Measurements from ENCODE around the gene C11orf68.
"Not testable (repeated sequence)": the region's sequence is repeated elsewhere in the genome, so short reads cannot be mapped to it uniquely, and the experiment has no call there.

Gene C11orf68

GRCh38 chr11:65952052-65952521 lies 33.2 kb upstream of the C11orf68 start:
- Histone ChIP-seq H3K9me3 (ENCODE audit: control insufficient read depth, insufficient read depth, low read depth, low read length) (no peaks in the 10 kb centered on the region), H3K4me1 (ENCODE audit: control insufficient read depth, insufficient read depth, low read length) (no peaks in the 10 kb centered on the region), H3K36me3 (ENCODE audit: control insufficient read depth in 2 of 2, insufficient read depth in 1 of 2, low read length in 2 of 2) (no peaks in the 10 kb centered on the region), H3K27ac (ENCODE audit: extremely low read depth, low read depth, low read length) (no peak overlapping the region), H3K4me3 (ENCODE audit: low read depth, low read length) (no peak overlapping the region)
- ChIA-PET CTCF (interaction anchor here (0.7 to 2.0 kb wide), 3 partner anchors 64 to 163 kb away, joined by 4 to 7 read pairs (median 6); partner anchors contain the start of gene FIBP), POLR2A (interaction anchor here (1.1 to 1.6 kb wide), 3 partner anchors 9 to 62 kb away, joined by 3 to 8 read pairs (median 3); partner anchors contain the start of genes CCDC85B and SART1)
- TF ChIP-seq, protein P1, sequence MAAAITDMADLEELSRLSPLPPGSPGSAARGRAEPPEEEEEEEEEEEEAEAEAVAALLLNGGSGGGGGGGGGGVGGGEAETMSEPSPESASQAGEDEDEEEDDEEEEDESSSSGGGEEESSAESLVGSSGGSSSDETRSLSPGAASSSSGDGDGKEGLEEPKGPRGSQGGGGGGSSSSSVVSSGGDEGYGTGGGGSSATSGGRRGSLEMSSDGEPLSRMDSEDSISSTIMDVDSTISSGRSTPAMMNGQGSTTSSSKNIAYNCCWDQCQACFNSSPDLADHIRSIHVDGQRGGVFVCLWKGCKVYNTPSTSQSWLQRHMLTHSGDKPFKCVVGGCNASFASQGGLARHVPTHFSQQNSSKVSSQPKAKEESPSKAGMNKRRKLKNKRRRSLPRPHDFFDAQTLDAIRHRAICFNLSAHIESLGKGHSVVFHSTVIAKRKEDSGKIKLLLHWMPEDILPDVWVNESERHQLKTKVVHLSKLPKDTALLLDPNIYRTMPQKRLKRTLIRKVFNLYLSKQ (tag by site-specific recombination; IDR thresholded peaks at IDR 0.05; ENCODE audit: borderline replicate concordance): no peak
- TF ChIP-seq, protein P2, sequence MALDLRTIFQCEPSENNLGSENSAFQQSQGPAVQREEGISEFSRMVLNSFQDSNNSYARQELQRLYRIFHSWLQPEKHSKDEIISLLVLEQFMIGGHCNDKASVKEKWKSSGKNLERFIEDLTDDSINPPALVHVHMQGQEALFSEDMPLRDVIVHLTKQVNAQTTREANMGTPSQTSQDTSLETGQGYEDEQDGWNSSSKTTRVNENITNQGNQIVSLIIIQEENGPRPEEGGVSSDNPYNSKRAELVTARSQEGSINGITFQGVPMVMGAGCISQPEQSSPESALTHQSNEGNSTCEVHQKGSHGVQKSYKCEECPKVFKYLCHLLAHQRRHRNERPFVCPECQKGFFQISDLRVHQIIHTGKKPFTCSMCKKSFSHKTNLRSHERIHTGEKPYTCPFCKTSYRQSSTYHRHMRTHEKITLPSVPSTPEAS (tag by site-specific recombination; IDR thresholded peaks at IDR 0.05): peak; percentile 76

DNA sequence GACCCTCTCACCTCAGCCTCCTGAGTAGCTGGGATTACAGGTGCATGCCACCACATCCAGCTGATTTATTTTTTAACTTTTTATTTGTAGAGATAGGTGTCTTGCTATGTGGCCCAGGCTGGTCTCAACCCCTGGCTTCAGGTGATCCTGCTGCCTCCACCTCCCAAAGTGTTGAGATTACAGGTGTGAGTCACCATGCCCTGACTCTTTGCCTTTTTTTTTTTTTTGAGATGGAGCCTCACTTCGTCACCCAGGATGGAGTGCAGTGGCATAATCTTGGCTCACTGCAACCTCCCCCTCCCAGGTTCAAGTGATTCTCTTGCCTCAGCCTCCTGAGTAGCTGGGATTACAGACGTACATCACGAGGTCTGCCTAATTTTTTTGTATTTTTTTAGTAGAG lies 32.8 kb upstream of the C11orf68 start:
- H3K4me1 ChIP-seq (ENCODE audit: control insufficient read depth, insufficient read depth, low read length); H3K9me3 ChIP-seq (ENCODE audit: control insufficient read depth, insufficient read depth, low read depth, low read length); H3K4me3 ChIP-seq (ENCODE audit: low read depth, low read length); H3K36me3 ChIP-seq (ENCODE audit: control insufficient read depth in 2 of 2, insufficient read depth in 1 of 2, low read length in 2 of 2); H3K27ac ChIP-seq (ENCODE audit: extremely low read depth, low read depth, low read length): not testable (repeated sequence)
- POLR2A ChIA-PET: interaction anchor here (0.6 to 1.6 kb wide), 4 partner anchors 9 to 61 kb away, joined by 3 to 8 read pairs (median 3); partner anchors contain the start of genes CCDC85B and SART1
- CTCF ChIA-PET: interaction anchor here (0.6 to 2.0 kb wide), 3 partner anchors 64 to 1135 kb away, joined by 3 to 7 read pairs (median 6); partner anchors contain the start of gene FIBP

- H3K4me1 ChIP-seq (ENCODE audit: control insufficient read depth, insufficient read depth, low read length); H3K9me3 ChIP-seq (ENCODE audit: control insufficient read depth, insufficient read depth, low read depth, low read length); H3K36me3 ChIP-seq (ENCODE audit: control insufficient read depth in 2 of 2, insufficient read depth in 1 of 2, low read length in 2 of 2); H3K4me3 ChIP-seq (ENCODE audit: low read depth, low read length); CTCF ChIA-PET; H3K27ac ChIP-seq (ENCODE audit: extremely low read depth, low read depth, low read length): not testable (repeated sequence)
- POLR2A ChIA-PET: interaction anchor here (1.2 to 1.6 kb wide), 2 partner anchors 10 to 39 kb away, joined by 4 to 8 read pairs; partner anchors contain the start of gene SART1
Measured at GRCh38 chr11:65950711-65951110, 31.8 kb upstream of the C11orf68 start.

GRCh38 chr11:65947603-65948125 lies 28.8 kb upstream of the C11orf68 start:
- CTCF ChIA-PET: interaction anchor here (0.7 to 1.4 kb wide), 2 partner anchors 88 to 96 kb away, joined by 3 read pairs; partner anchors contain the start of gene MUS81
- no peaks in the 10 kb centered on the region for H3K36me3 ChIP-seq (ENCODE audit: control insufficient read depth in 2 of 2, insufficient read depth in 1 of 2, low read length in 2 of 2)
- H3K4me3 ChIP-seq (ENCODE audit: low read depth, low read length): no peak overlapping the region
- no peak overlapping the region for H3K27ac ChIP-seq (ENCODE audit: extremely low read depth, low read depth, low read length)
- H3K4me1 ChIP-seq (ENCODE audit: control insufficient read depth, insufficient read depth, low read length): no peaks in the 10 kb centered on the region
- H3K9me3 ChIP-seq (ENCODE audit: control insufficient read depth, insufficient read depth, low read depth, low read length): no peaks in the 10 kb centered on the region
- POLR2A ChIA-PET: interaction anchor here (1.3 kb wide), 1 partner anchor 59 kb away, joined by 5 read pairs; the partner anchor contains the start of gene FIBP
- TF ChIP-seq TCF7L2 (IDR thresholded peaks at IDR 0.05; ENCODE audit: borderline replicate concordance, low read depth, low read length): no peak
- no peak for TF ChIP-seq ZBTB11 (tag by site-specific recombination; conservative IDR thresholded peaks at IDR 0.05; ENCODE audit: low read depth)
- no peak for TF ChIP-seq ZNF391 (tag by site-specific recombination; IDR thresholded peaks at IDR 0.05; ENCODE audit: borderline replicate concordance, low read depth)
- TF ChIP-seq, protein P3, sequence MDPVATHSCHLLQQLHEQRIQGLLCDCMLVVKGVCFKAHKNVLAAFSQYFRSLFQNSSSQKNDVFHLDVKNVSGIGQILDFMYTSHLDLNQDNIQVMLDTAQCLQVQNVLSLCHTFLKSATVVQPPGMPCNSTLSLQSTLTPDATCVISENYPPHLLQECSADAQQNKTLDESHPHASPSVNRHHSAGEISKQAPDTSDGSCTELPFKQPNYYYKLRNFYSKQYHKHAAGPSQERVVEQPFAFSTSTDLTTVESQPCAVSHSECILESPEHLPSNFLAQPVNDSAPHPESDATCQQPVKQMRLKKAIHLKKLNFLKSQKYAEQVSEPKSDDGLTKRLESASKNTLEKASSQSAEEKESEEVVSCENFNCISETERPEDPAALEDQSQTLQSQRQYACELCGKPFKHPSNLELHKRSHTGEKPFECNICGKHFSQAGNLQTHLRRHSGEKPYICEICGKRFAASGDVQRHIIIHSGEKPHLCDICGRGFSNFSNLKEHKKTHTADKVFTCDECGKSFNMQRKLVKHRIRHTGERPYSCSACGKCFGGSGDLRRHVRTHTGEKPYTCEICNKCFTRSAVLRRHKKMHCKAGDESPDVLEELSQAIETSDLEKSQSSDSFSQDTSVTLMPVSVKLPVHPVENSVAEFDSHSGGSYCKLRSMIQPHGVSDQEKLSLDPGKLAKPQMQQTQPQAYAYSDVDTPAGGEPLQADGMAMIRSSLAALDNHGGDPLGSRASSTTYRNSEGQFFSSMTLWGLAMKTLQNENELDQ (tag by site-specific recombination; IDR thresholded peaks at IDR 0.05; ENCODE audit: low read depth): no peak
- no peak for TF ChIP-seq ZNF350 (tag by site-specific recombination; IDR thresholded peaks at IDR 0.05)
- TF ChIP-seq ZNF777 (tag by site-specific recombination; IDR thresholded peaks at IDR 0.05; ENCODE audit: borderline replicate concordance): no peak
- TF ChIP-seq ZNF626 (tag by site-specific recombination; IDR thresholded peaks at IDR 0.05): no peak
- no peak for TF ChIP-seq ZNF416 (tag by site-specific recombination; IDR thresholded peaks at IDR 0.05)
- no peak for TF ChIP-seq ZIC2 (tag by site-specific recombination; IDR thresholded peaks at IDR 0.05)
- no peak for TF ChIP-seq ZNF426 (tag by site-specific recombination; IDR thresholded peaks at IDR 0.05)
- TF ChIP-seq ZNF423 (tag by site-specific recombination; IDR thresholded peaks at IDR 0.05): no peak
- TF ChIP-seq, protein P4, sequence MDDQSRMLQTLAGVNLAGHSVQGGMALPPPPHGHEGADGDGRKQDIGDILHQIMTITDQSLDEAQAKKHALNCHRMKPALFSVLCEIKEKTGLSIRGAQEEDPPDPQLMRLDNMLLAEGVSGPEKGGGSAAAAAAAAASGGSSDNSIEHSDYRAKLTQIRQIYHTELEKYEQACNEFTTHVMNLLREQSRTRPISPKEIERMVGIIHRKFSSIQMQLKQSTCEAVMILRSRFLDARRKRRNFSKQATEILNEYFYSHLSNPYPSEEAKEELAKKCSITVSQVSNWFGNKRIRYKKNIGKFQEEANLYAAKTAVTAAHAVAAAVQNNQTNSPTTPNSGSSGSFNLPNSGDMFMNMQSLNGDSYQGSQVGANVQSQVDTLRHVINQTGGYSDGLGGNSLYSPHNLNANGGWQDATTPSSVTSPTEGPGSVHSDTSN (CRISPR knock-in tag; IDR thresholded peaks at IDR 0.05): no peak

Measured in HEK293 (cell line).